Ovary (tissue), 3 donors: ENCODE data around the gene PODXL2.

Experiments used
- CTCF ChIP-seq, 3 donors: fragments of 450-650 bp in 2 of 3; fragments of 200-600 bp in 1 of 3; IDR thresholded peaks; one replicate each; pipeline versions ENCODE4 v1.5.1 to v1.8.0; 2016 to 2022; ENCODE audit warnings: antibody characterized with exemption in 3 of 3, mild to moderate bottlenecking in 1 of 3
- POLR2A ChIP-seq: fragments of 450-650 bp; IDR thresholded peaks from one replicate; pipeline ENCODE4 v1.6.1; 2017; ENCODE audit warnings: antibody characterized with exemption, mild to moderate bottlenecking, moderate library complexity
- donor health status: DM: no; HTN: no; CAD: no.

- TF ChIP-seq CTCF (IDR thresholded peaks at IDR 0.05) (no peak), POLR2A (no peak)
Measured at GRCh38 chr3:127670229-127670559, 41.2 kb downstream of the PODXL2 start.
